Measurements from ENCODE around the gene LARP6.
"Not testable (repeated sequence)": the region's sequence is repeated elsewhere in the genome, so short reads cannot be mapped to it uniquely, and the experiment has no call there.

Gene LARP6

DNA sequence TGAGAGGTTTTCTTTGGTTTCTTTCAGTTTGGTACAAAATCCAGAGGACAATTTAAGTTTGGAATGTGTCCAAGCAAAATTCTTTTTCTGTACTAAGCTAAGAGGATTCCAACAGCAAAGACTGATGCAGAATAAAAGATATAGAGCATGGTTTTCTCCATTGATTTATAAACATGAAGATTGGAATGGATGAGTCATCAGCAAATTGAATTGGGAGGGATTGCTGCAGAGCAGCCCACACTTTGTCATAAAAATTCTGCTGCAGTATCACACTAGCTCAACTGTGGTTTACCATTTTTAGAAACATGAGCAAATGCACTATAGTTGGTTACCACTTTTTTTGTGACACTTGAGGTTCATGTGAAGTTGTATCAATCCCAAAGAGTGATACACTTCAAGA, 16.1 kb upstream of the LARP6 start:
- H3K36me3 ChIP-seq (ENCODE audit: insufficient read depth, low read length): no peaks in the 10 kb centered on the region

DNA sequence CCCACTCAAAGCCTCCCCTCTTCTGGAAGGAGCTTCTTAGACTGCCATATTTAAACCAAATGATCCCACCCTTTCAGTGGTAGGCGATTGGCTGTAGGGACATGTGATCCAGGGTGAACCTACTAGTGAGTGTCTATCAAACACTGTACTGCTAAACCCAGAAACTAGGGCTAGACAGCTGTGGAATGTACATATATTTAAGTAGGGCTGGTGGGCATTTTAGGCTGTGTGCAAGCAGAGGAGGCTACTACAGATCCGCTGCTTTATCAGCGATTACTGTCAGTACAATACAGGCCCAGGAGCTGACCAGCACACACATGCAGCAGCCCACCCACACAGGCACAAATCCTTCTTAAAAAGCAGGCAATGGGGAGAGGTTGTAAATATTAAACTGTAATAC, 15.4 kb upstream of the LARP6 start:
- Histone ChIP-seq H2AFZ (ENCODE audit: low read depth, low read length) (no peak overlapping the region), H3K4me1 (ENCODE audit: insufficient read depth, low read length) (peaks cover 4% of the 10 kb centered on the region), H3K4me3 (ENCODE audit: low read length) (no peak overlapping the region), H3K36me3 (ENCODE audit: insufficient read depth, low read length) (no peaks in the 10 kb centered on the region), H3K27me3 (ENCODE audit: insufficient read depth, low read length) (no peaks in the 10 kb centered on the region), H3K9me3 (ENCODE audit: low read length) (no peaks in the 10 kb centered on the region)

More for the DNA sequence above, 16.1 kb upstream of the LARP6 start:
- no peak overlapping the region for H2AFZ ChIP-seq (ENCODE audit: low read depth, low read length)
- H3K4me1 ChIP-seq (ENCODE audit: insufficient read depth, low read length): peaks cover 4% of the 10 kb centered on the region
- H3K4me3 ChIP-seq (ENCODE audit: low read length): no peak overlapping the region
- no peaks in the 10 kb centered on the region for H3K9me3 ChIP-seq (ENCODE audit: low read length)
- no peaks in the 10 kb centered on the region for H3K27me3 ChIP-seq (ENCODE audit: insufficient read depth, low read length)

DNA sequence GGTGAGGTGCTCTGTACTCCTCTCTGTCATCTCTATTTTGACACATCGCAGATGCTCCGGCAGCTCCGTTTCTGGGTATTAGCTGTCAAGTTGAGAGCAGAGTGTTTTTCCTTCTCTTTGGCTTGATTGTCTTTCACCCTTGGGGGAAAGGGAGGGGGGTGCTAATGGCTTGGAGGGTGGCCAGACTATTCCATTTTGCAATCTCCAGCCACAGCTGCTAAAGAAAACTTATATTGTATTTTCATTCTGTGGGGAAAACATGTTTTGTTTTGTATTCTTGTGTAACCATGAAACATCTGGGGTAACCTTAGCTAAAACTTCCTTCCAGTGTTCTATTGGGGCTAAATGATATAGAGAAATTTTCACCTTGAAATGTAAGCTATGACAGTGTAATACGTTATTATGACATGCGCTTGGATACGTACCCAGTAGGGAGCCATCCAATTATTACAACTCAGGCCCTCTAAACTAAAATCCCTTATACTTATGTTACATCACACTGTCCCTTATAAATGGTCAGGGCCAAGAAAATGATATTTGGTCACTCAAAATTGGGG, 14.0 kb upstream of the LARP6 start:
- Histone ChIP-seq H3K4me1 (ENCODE audit: insufficient read depth, low read length) (peaks cover 4% of the 10 kb centered on the region), H3K27me3 (ENCODE audit: insufficient read depth, low read length) (no peaks in the 10 kb centered on the region), H3K36me3 (ENCODE audit: insufficient read depth, low read length) (no peaks in the 10 kb centered on the region), H2AFZ (ENCODE audit: low read depth, low read length) (no peak overlapping the region), H3K9me3 (ENCODE audit: low read length) (no peaks in the 10 kb centered on the region), H3K4me3 (ENCODE audit: low read length) (no peak overlapping the region)

DNA sequence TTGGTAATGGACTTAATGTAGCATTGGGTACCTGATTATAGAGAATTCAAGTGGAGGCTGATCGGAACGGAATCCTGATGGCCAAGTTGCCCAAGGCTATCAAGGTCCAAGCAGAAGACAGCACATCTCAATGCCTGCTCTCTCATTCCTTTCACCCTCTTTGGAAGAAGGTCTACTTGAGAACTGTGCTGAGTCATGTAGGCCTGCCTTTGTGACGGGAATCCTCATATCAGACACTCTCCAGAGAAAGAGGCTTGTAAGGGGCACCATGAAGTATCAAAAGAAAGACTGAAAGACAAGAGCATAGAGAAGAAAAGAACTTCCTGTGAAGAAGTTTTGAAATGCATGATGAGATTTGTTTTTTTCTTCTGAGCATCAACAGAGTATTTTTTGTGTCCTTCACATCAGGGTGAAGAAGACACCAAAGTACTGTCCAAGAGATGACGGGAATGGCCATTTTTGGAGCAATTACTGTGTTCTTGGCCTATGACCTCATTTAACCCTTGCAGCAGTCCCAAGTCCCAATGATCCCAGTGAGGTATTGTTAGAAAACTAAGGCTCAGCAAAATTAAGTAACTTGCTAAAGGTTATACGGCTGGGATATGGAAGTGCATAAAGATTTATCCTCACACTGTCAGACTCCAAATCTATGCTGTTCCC, 13.2 kb upstream of the LARP6 start:
- no peak overlapping the region for H2AFZ ChIP-seq (ENCODE audit: low read depth, low read length)
- peaks cover 4% of the 10 kb centered on the region for H3K4me1 ChIP-seq (ENCODE audit: insufficient read depth, low read length)
- H3K36me3 ChIP-seq (ENCODE audit: insufficient read depth, low read length): no peaks in the 10 kb centered on the region
- no peaks in the 10 kb centered on the region for H3K9me3 ChIP-seq (ENCODE audit: low read length)
- no peak overlapping the region for H3K4me3 ChIP-seq (ENCODE audit: low read length)
- H3K27me3 ChIP-seq (ENCODE audit: insufficient read depth, low read length): no peaks in the 10 kb centered on the region

DNA sequence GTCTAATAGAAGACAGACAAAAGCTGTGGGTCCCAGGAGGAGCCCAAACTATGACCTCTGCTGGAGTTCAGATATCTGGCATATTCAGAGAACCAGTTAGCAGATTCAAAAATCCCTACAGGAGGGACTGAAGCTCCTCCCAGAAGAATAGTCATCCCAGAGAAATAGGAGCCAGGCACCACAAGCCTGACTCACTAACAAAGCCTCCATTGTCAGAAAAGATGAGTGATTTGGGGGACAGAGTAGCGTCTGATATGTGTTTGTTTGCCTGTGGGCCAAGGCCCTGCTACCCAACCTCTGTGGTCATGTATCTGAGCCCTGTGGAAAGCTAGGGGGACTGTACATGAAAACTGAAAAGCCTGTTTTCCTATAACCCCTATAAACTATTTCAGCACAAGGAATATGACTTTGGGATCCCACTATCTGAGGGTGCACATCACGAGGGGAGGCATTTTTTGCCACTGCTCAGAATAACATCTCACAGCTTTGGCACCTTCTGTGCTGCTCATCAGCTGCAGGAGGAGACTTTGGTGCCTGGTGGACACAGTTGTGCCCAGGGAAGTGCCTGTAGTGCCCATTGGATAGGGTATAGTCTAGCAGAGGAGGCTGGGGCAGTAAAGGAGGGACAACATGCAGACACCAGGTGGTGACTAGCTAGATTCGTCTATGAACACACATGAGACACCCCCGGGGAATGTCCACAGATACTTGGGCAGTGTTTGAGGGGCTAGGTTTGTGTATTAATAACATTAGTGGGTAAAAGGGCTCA, 9.7 kb upstream of the LARP6 start:
- Histone ChIP-seq H3K4me3 (ENCODE audit: low read length) (no peak overlapping the region), H3K27me3 (ENCODE audit: insufficient read depth, low read length) (no peaks in the 10 kb centered on the region), H3K9me3 (ENCODE audit: low read length) (no peaks in the 10 kb centered on the region), H2AFZ (ENCODE audit: low read depth, low read length) (no peak overlapping the region), H3K4me1 (ENCODE audit: insufficient read depth, low read length) (no peaks in the 10 kb centered on the region), H3K36me3 (ENCODE audit: insufficient read depth, low read length) (no peaks in the 10 kb centered on the region)

DNA sequence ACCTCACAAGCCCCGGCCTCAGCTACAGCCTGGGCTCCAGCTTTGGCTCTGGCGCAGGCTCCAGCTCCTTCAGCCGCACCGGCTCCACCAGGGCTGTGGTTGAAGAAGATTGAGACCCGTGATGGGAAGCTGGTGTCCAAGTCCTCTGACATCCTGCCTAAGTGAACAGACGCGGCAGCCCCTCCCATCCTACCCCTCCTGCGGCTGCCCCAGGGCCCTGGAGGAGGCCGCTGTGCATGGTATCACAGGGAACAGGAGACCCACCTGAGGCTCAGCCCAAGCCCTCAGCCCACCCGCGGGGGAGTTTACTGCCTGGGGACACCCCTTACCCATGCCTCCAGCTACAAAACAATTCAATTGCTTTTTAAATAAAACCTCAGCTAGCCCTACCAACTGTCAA, 6.0 kb upstream of the LARP6 start:
- Histone ChIP-seq H3K4me1 (ENCODE audit: insufficient read depth, low read length) (no peaks in the 10 kb centered on the region), H2AFZ (ENCODE audit: low read depth, low read length) (no peak overlapping the region), H3K4me3 (ENCODE audit: low read length) (no peak overlapping the region), H3K36me3 (ENCODE audit: insufficient read depth, low read length) (no peaks in the 10 kb centered on the region), H3K27me3 (ENCODE audit: insufficient read depth, low read length) (no peaks in the 10 kb centered on the region), H3K9me3 (ENCODE audit: low read length) (no peaks in the 10 kb centered on the region)

DNA sequence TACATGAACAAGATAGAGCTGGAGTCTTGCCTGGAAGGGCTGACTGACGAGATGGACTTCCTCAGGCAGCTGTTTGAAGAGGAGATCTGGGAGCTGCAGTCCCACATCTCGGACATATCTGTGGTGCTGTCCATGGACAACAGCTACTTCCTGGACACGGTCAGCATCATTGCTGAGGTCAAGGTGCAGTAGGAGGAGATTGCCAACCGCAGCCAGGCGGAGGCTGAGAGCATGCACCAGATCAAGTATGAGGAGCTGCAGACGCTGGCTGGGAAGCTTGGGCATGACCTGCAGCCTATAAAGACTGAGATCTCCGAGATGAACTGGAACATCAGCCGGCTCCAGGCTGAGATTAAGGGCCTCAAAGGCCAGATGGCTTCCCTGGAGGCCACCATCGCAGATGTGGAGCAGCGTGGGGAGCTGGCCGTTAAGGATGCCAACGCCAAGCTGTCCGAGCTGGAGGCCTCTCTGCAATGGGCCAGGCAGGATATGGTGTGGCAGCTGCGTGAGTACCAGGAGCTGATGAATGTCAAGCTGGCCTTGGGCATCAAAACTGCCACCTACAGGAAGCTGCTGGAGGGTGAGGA, 5.5 kb upstream of the LARP6 start:
- Histone ChIP-seq H3K4me3 (ENCODE audit: low read length) (no peak overlapping the region), H3K36me3 (ENCODE audit: insufficient read depth, low read length) (no peaks in the 10 kb centered on the region), H3K4me1 (ENCODE audit: insufficient read depth, low read length) (peaks cover 2% of the 10 kb centered on the region), H3K27me3 (ENCODE audit: insufficient read depth, low read length) (no peaks in the 10 kb centered on the region), H3K9me3 (ENCODE audit: low read length) (no peaks in the 10 kb centered on the region), H2AFZ (ENCODE audit: low read depth, low read length) (no peak overlapping the region)

DNA sequence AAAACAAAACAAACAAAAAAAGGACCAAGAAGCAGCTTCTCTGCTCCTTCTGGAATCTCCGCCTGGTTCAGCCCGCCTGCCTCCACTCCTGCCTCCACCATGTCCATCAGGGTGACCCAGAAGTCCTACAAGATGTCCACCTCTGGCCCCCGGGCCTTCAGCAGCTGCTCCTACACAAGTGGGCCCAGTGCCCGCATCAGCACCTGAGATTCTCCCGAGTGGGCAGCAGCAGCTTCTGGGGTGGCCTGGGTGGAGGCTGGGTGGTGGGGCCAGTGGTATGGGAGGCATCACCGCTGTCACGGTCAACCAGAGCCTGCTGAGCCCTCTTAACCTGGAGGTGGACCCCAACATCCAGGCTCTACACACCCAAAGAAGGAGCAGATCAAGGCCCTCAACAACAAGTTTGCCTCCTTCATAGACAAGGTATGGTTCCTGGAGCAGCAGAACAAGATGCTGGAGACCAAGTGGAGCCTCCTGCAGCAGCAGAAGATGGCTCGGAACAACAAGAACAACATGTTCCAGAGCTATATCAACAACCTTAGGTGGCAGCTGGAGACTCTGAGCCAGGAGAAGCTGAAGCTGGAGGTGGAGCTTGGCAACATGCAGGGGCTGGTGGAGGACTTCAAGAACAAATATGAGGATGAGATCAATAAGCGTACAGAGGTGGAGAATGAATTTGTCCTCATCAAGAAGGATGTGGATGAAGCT, 4.8 kb upstream of the LARP6 start:
- not testable (repeated sequence) for H3K36me3 ChIP-seq (ENCODE audit: insufficient read depth, low read length); H3K4me1 ChIP-seq (ENCODE audit: insufficient read depth, low read length); H3K9me3 ChIP-seq (ENCODE audit: low read length); H3K4me3 ChIP-seq (ENCODE audit: low read length); H2AFZ ChIP-seq (ENCODE audit: low read depth, low read length); H3K27me3 ChIP-seq (ENCODE audit: insufficient read depth, low read length)

DNA sequence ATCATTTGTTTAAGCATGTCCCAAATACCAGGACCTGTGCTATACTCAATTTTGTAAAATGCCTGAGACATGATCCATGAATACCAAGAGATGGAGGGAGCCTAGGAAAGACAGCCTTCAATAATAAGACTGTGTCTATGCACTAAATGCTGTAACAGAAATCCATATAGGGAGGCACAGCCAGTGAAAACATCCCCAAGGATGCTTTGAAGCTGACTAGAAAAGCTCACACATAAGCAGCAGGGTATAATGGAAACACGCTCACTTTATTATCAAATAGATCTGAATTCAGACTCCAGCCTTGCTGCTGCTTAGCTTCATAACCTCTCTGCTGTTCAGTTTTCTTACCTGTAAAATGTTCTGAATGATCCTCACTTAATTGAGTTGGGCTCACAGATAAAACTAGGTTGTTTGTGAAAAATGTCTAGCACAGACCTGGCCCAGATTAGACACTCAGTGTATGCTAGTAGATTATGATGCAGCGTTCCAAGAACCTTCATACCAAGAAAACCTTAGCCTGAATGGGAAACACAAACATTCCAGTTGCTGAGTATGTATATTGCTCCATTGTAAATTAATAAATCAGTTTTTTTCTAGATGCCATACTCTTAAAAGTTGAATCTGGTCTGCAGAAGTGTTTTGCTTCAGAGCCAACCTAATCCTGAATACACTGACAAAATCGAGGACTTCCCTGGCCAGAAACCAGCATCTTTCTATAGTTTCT, 3.8 kb upstream of the LARP6 start:
- no peak overlapping the region for H3K4me3 ChIP-seq (ENCODE audit: low read length)
- H3K36me3 ChIP-seq (ENCODE audit: insufficient read depth, low read length): no peaks in the 10 kb centered on the region
- no peaks in the 10 kb centered on the region for H3K9me3 ChIP-seq (ENCODE audit: low read length)
- H3K27me3 ChIP-seq (ENCODE audit: insufficient read depth, low read length): no peaks in the 10 kb centered on the region
- H2AFZ ChIP-seq (ENCODE audit: low read depth, low read length): no peak overlapping the region
- peaks cover 4% of the 10 kb centered on the region for H3K4me1 ChIP-seq (ENCODE audit: insufficient read depth, low read length)

DNA sequence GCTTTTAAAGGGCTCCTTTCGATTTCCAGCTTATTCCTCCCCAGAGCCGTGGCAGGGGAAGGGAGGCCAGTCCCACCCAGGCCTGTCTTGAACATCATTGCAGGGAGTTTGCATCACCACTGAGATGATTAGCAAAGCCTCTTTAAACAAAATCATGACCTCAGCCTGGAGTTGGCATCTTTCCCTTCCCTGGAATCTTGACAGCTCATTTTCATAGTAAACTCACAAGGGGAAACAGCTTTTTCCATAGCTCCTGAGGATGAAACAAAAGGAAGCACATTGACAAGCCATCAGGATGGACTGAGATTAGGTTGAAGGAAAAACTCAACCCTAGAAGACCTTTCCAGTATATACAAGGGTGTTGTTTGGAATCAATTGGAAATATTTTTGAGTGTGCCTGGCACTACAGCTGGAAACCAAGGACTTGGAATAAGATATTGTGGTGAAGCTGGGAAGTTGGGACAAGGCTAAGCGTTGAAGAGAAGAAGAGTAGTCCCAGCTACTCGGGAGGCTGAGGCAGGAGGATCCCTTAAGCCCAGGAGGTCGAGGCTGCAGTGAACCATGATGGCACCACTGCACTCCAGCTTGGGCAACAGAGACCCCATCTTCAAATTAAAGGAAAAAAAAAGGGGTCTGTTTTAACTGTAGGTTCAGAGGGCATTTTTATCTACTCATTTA, 3.1 kb upstream of the LARP6 start:
- Histone ChIP-seq H2AFZ (ENCODE audit: low read depth, low read length) (no peak overlapping the region), H3K4me1 (ENCODE audit: insufficient read depth, low read length) (peaks cover 4% of the 10 kb centered on the region), H3K9me3 (ENCODE audit: low read length) (no peaks in the 10 kb centered on the region), H3K27me3 (ENCODE audit: insufficient read depth, low read length) (no peaks in the 10 kb centered on the region), H3K36me3 (ENCODE audit: insufficient read depth, low read length) (no peaks in the 10 kb centered on the region), H3K4me3 (ENCODE audit: low read length) (no peak overlapping the region)

DNA sequence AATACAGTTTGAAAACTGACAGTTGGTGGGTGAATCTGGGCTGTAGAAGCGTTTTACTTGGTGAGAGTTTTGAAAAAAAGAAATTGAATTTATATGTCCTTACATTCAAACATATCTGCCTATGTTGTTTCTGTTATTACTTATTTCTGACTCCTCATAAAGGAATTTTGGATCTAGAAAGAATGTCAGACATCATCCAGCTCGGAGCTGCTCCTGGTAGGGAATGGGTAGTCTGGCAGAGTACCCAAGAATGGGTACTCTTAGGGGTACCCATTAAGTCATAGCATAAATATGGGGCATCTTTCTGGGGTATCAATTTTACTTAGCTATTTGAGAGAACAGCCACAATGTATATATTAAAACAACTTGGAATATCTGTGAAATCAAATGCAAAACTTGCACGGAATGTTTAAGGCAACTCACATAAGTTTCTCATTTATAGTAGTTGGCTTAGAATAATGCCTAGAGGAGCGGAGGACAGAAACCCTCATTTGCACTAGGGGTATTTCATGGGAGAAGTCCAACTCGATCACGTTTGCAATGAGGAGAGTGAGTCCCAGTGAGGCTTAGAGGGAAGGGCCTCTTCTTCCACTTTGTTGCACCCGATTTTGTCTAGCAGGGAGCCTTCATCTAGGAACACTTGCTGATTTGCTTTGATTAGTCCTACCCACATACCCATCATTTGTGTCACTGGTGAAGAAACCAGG, 2.4 kb upstream of the LARP6 start:
- peaks cover 4% of the 10 kb centered on the region for H3K4me1 ChIP-seq (ENCODE audit: insufficient read depth, low read length)
- no peak overlapping the region for H2AFZ ChIP-seq (ENCODE audit: low read depth, low read length)
- H3K27me3 ChIP-seq (ENCODE audit: insufficient read depth, low read length): no peaks in the 10 kb centered on the region
- H3K9me3 ChIP-seq (ENCODE audit: low read length): no peaks in the 10 kb centered on the region
- H3K4me3 ChIP-seq (ENCODE audit: low read length): no peak overlapping the region
- H3K36me3 ChIP-seq (ENCODE audit: insufficient read depth, low read length): peaks cover 2% of the 10 kb centered on the region

DNA sequence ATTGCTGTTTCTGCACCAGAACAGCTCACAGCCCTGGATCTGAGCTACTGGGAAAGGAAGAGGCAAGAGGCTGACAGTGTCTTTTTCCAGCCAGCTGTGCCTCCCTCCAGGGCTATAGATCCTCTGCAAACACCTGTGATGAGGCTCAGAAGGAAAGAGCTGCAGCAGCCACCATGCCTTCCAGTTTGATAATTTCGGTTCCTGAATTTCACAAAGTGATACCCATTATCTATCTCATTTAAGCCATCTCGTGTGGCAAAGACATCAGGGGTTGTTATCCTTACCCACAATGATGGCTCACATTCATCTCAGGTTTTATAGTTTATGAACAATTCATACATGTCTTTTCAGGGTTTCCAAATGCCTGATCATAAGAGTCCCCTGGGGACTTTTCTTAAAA, 1.8 kb upstream of the LARP6 start:
- H3K4me1 ChIP-seq (ENCODE audit: insufficient read depth, low read length): peaks cover 4% of the 10 kb centered on the region
- no peaks in the 10 kb centered on the region for H3K9me3 ChIP-seq (ENCODE audit: low read length)
- H3K4me3 ChIP-seq (ENCODE audit: low read length): no peak overlapping the region
- H2AFZ ChIP-seq (ENCODE audit: low read depth, low read length): no peak overlapping the region
- H3K36me3 ChIP-seq (ENCODE audit: insufficient read depth, low read length): peaks cover 6% of the 10 kb centered on the region
- no peaks in the 10 kb centered on the region for H3K27me3 ChIP-seq (ENCODE audit: insufficient read depth, low read length)
